NCI-H187 (cell line): ENCODE results near the gene AKR1C3.
"Not testable (repeated sequence)": the region's sequence is repeated elsewhere in the genome, so short reads cannot be mapped to it uniquely, and the experiment has no call there.

Experiments
- DNase-seq, 2 experiments: peaks; one replicate each; lab custom pipeline; 2025; lab: John Stamatoyannopoulos, UW

Gene AKR1C3

GRCh38 chr10:5089865-5090264 is 4.3 kb upstream of the AKR1C3 start:
- peak in 1 of 2 experiments; percentile 12 for DNase-seq

- DNase-seq, result no peak
Observed at GRCh38 chr10:5090551-5090950, 3.7 kb upstream of the AKR1C3 start.

GRCh38 chr10:5091196-5091595 is 3.0 kb upstream of the AKR1C3 start:
- DNase-seq, result no peak

- no peak for DNase-seq
Observed at GRCh38 chr10:5092375-5092774, 1.8 kb upstream of the AKR1C3 start.

GRCh38 chr10:5092848-5093790 is 1.1 kb upstream of the AKR1C3 start:
- DNase-seq, result no peak

GRCh38 chr10:5095687-5096086 is 1.5 kb downstream of the AKR1C3 start:
- DNase-seq, result no peak

- no peak for DNase-seq
Observed at GRCh38 chr10:5096108-5096507, 1.9 kb downstream of the AKR1C3 start.

GRCh38 chr10:5102479-5102878 is 8.3 kb downstream of the AKR1C3 start:
- not testable (repeated sequence) for DNase-seq

- no peak for DNase-seq
Observed at GRCh38 chr10:5103481-5103880, 9.3 kb downstream of the AKR1C3 start.

- DNase-seq, result no peak
Observed at GRCh38 chr10:5105626-5106025, 11.4 kb downstream of the AKR1C3 start.

GRCh38 chr10:5106553-5106952 is 12.3 kb downstream of the AKR1C3 start:
- no peak for DNase-seq

- DNase-seq, result no peak
Observed at GRCh38 chr10:5107860-5108526, 13.8 kb downstream of the AKR1C3 start.

- DNase-seq, result no peak
Observed at GRCh38 chr10:5108658-5109416, 14.6 kb downstream of the AKR1C3 start.

GRCh38 chr10:5109861-5110260 is 15.6 kb downstream of the AKR1C3 start:
- DNase-seq, result not testable (repeated sequence)

- DNase-seq, result no peak
Observed at GRCh38 chr10:5116621-5117020, 22.4 kb downstream of the AKR1C3 start.

GRCh38 chr10:5117026-5117425 is 22.8 kb downstream of the AKR1C3 start:
- no peak for DNase-seq

GRCh38 chr10:5119997-5120396 is 25.8 kb downstream of the AKR1C3 start:
- not testable (repeated sequence) for DNase-seq

GRCh38 chr10:5123886-5124285 is 29.7 kb downstream of the AKR1C3 start:
- DNase-seq, result no peak

- no peak for DNase-seq
Observed at GRCh38 chr10:5125315-5126044, 31.3 kb downstream of the AKR1C3 start.

- DNase-seq, result no peak
Observed at GRCh38 chr10:5135581-5135980, 41.4 kb downstream of the AKR1C3 start.

- DNase-seq, result no peak
Observed at GRCh38 chr10:5136468-5137087, 42.4 kb downstream of the AKR1C3 start.
